HEK293 (cell line): ENCODE results near the gene TNFRSF8.

Experiments
- CTCF ChIA-PET: fragments of 350-600 bp; formaldehyde crosslinking; extraction: SDS; loops from one replicate; lab custom pipeline; 2021; ENCODE audit warnings: antibody characterized with exemption; lab: Yijun Ruan, JAX
- POLR2A ChIA-PET: fragments of 300-600 bp; formaldehyde crosslinking; extraction: SDS; loops from one replicate; lab custom pipeline; 2020; ENCODE audit warnings: antibody characterized with exemption, inconsistent platforms; lab: Yijun Ruan, JAX
- H3K27ac ChIP-seq: fragments of 200-500 bp; sonication (Bioruptor generic); 2 replicates; pipeline ENCODE4 v1.5.1; 2014; ENCODE audit warnings: low read depth, low read length, control low read depth, inconsistent platforms; ENCODE audit errors: extremely low read depth
- H3K36me3 ChIP-seq, 2 experiments: fragments of 200-500 bp in 1 of 2; sonication (Bioruptor generic) in 1 of 2; 1 replicate in 1 of 2; 2 replicates in 1 of 2; pipeline ENCODE4 v1.5.1; 2014 to 2017; ENCODE audit warnings: inconsistent platforms in 2 of 2, low read length in 2 of 2; ENCODE audit not compliant: control insufficient read depth in 2 of 2, insufficient read depth in 1 of 2
- H3K4me1 ChIP-seq: fragments of 200-500 bp; sonication (Bioruptor generic); 2 replicates; pipeline ENCODE4 v1.5.1; 2014; ENCODE audit warnings: mild to moderate bottlenecking, low read length, inconsistent platforms; ENCODE audit not compliant: control insufficient read depth, insufficient read depth
- H3K4me3 ChIP-seq: 2 replicates; pipeline ENCODE4 v1.5.1; 2011; ENCODE audit warnings: low read depth, mild to moderate bottlenecking, control low read depth, low read length, moderate library complexity
- H3K9me3 ChIP-seq: fragments of 200-500 bp; sonication (Bioruptor generic); 2 replicates; pipeline ENCODE4 v1.5.1; 2014; ENCODE audit warnings: low read depth, low read length, inconsistent platforms; ENCODE audit not compliant: control insufficient read depth, insufficient read depth
- KLF16 ChIP-seq: fragments of 450-650 bp; formaldehyde crosslinking; IDR thresholded peaks from 2 replicates; pipeline ENCODE4 v1.5.1; 2017; ENCODE audit warnings: missing biosample characterization, missing genetic modification characterization
- SCRT1 ChIP-seq: fragments of 450-650 bp; formaldehyde crosslinking; IDR thresholded peaks from 2 replicates; pipeline ENCODE4 v1.5.1; 2016; ENCODE audit warnings: missing biosample characterization, missing genetic modification characterization, borderline replicate concordance
- ZNF132 ChIP-seq: fragments of 450-650 bp; formaldehyde crosslinking; IDR thresholded peaks from 2 replicates; pipeline ENCODE4 v1.5.1; 2017; ENCODE audit warnings: missing biosample characterization, missing genetic modification characterization, borderline replicate concordance
- ZNF155 ChIP-seq: fragments of 450-650 bp; formaldehyde crosslinking; IDR thresholded peaks from 2 replicates; pipeline ENCODE4 v1.5.1; 2016; ENCODE audit warnings: missing biosample characterization, missing genetic modification characterization
- ZNF16 ChIP-seq: fragments of 450-650 bp; formaldehyde crosslinking; IDR thresholded peaks from 2 replicates; pipeline ENCODE4 v1.5.1; 2016; ENCODE audit warnings: low read depth, missing biosample characterization, missing genetic modification characterization
- ZNF169 ChIP-seq: fragments of 450-650 bp; formaldehyde crosslinking; IDR thresholded peaks from 2 replicates; pipeline ENCODE4 v1.5.1; 2016; ENCODE audit warnings: missing biosample characterization, missing genetic modification characterization
- ZNF23 ChIP-seq: fragments of 450-650 bp; formaldehyde crosslinking; IDR thresholded peaks from 2 replicates; pipeline ENCODE4 v1.5.1; 2016; ENCODE audit warnings: missing biosample characterization, missing genetic modification characterization, borderline replicate concordance
- ZNF324 ChIP-seq: fragments of 450-650 bp; formaldehyde crosslinking; IDR thresholded peaks from 2 replicates; pipeline ENCODE4 v1.5.1; 2016; ENCODE audit warnings: missing biosample characterization, missing genetic modification characterization
- ZNF366 ChIP-seq: fragments of 450-650 bp; formaldehyde crosslinking; conservative IDR thresholded peaks from 2 replicates; pipeline ENCODE4 v1.5.1; 2016; ENCODE audit warnings: missing biosample characterization, missing genetic modification characterization
- ZNF449 ChIP-seq: fragments of 450-650 bp; formaldehyde crosslinking; IDR thresholded peaks from 2 replicates; pipeline ENCODE4 v1.5.1; 2017; ENCODE audit warnings: missing biosample characterization, mild to moderate bottlenecking, missing genetic modification characterization, moderate library complexity
- ZNF510 ChIP-seq: fragments of 450-650 bp; formaldehyde crosslinking; IDR thresholded peaks from 2 replicates; pipeline ENCODE4 v1.5.1; 2018; ENCODE audit warnings: mild to moderate bottlenecking, missing genetic modification characterization, missing biosample characterization; ENCODE audit not compliant: insufficient replicate concordance
- ZNF518A ChIP-seq: fragments of 450-650 bp; formaldehyde crosslinking; conservative IDR thresholded peaks from 2 replicates; pipeline ENCODE4 v1.5.1; 2016; ENCODE audit warnings: low read depth, missing biosample characterization, missing genetic modification characterization
- ZNF530 ChIP-seq: fragments of 450-650 bp; formaldehyde crosslinking; IDR thresholded peaks from 2 replicates; pipeline ENCODE4 v1.5.1; 2016; ENCODE audit warnings: low read depth, missing biosample characterization, missing genetic modification characterization
- ZNF549 ChIP-seq: fragments of 450-650 bp; IDR thresholded peaks from 2 replicates; pipeline ENCODE4 v1.5.1; 2018; ENCODE audit warnings: missing biosample characterization, missing genetic modification characterization, mild to moderate bottlenecking, inconsistent platforms, moderate library complexity
- ZNF623 ChIP-seq: fragments of 450-650 bp; formaldehyde crosslinking; IDR thresholded peaks from 2 replicates; pipeline ENCODE4 v1.5.1; 2016; ENCODE audit warnings: missing biosample characterization, missing genetic modification characterization
- ZNF692 ChIP-seq: fragments of 450-650 bp; formaldehyde crosslinking; IDR thresholded peaks from 2 replicates; pipeline ENCODE4 v1.5.1; 2016; ENCODE audit warnings: missing biosample characterization, missing genetic modification characterization
- ZNF768 ChIP-seq: fragments of 450-650 bp; formaldehyde crosslinking; IDR thresholded peaks from 2 replicates; pipeline ENCODE4 v1.5.1; 2018; ENCODE audit warnings: missing biosample characterization, mild to moderate bottlenecking, missing genetic modification characterization
- ZNF791 ChIP-seq: fragments of 450-650 bp; formaldehyde crosslinking; IDR thresholded peaks from 2 replicates; pipeline ENCODE4 v1.5.1; 2016; ENCODE audit warnings: missing biosample characterization, missing genetic modification characterization
- ZNF792 ChIP-seq: fragments of 450-650 bp; formaldehyde crosslinking; IDR thresholded peaks from 2 replicates; pipeline ENCODE4 v1.5.1; 2016; ENCODE audit warnings: missing biosample characterization, missing genetic modification characterization
- ZSCAN16 ChIP-seq: fragments of 450-650 bp; formaldehyde crosslinking; IDR thresholded peaks from 2 replicates; pipeline ENCODE4 v1.5.1; 2016; ENCODE audit warnings: missing biosample characterization, missing genetic modification characterization
- ZSCAN30 ChIP-seq: fragments of 450-650 bp; IDR thresholded peaks from 2 replicates; pipeline ENCODE4 v1.5.1; 2018; ENCODE audit warnings: missing biosample characterization, mild to moderate bottlenecking, missing genetic modification characterization, moderate library complexity

Gene TNFRSF8

GRCh38 chr1:12126781-12127180 lies 63.7 kb downstream of the TNFRSF8 start:
- TF ChIP-seq ZNF366 (tag by site-specific recombination) (0 out of 2 replicates have a peak, but pooled peaks have one; percentile 0), ZSCAN16 (no peak)
- ChIA-PET CTCF (interaction anchor here (0.6 to 11.4 kb wide), 9 partner anchors 14 to 227 kb away, joined by 3 to 300 read pairs (median 13); partner anchors contain the start of gene TNFRSF1B), POLR2A (no interaction called here)
- Histone ChIP-seq H3K4me1 (no peaks in the 10 kb centered on the region), H3K27ac (no peak overlapping the region), H3K9me3 (no peaks in the 10 kb centered on the region), H3K36me3 (no peaks in the 10 kb centered on the region), H3K4me3 (no peak overlapping the region)

GRCh38 chr1:12127206-12127810 lies 64.2 kb downstream of the TNFRSF8 start:
- Histone ChIP-seq H3K36me3 (no peaks in the 10 kb centered on the region), H3K4me3 (no peak overlapping the region), H3K9me3 (no peaks in the 10 kb centered on the region), H3K4me1 (no peaks in the 10 kb centered on the region), H3K27ac (no peak overlapping the region)
- ChIA-PET POLR2A (no interaction called here), CTCF (interaction anchor here (0.6 to 11.4 kb wide), 9 partner anchors 9 to 227 kb away, joined by 3 to 300 read pairs (median 5); no protein-coding TSS in a partner anchor)
- TF ChIP-seq ZNF692 (tag by site-specific recombination), result no peak
- no peak for TF ChIP-seq ZNF324 (tag by site-specific recombination)
- no peak for TF ChIP-seq ZSCAN30 (tag by site-specific recombination)
- TF ChIP-seq ZNF792 (tag by site-specific recombination), result no peak
- no peak for TF ChIP-seq ZNF449 (tag by site-specific recombination)
- TF ChIP-seq ZNF23 (tag by site-specific recombination), result no peak
- TF ChIP-seq ZNF623 (tag by site-specific recombination), result no peak
- no peak for TF ChIP-seq ZNF169 (tag by site-specific recombination)
- no peak for TF ChIP-seq ZNF791 (tag by site-specific recombination)
- TF ChIP-seq ZNF16 (tag by site-specific recombination), result no peak
- no peak for TF ChIP-seq ZNF549
- TF ChIP-seq KLF16 (tag by site-specific recombination), result no peak
- no peak for TF ChIP-seq ZNF132

- Histone ChIP-seq H3K9me3 (no peaks in the 10 kb centered on the region), H3K4me1 (no peaks in the 10 kb centered on the region), H3K4me3 (no peak overlapping the region), H3K27ac (no peak overlapping the region), H3K36me3 (no peaks in the 10 kb centered on the region)
- POLR2A ChIA-PET, result no interaction called here
- CTCF ChIA-PET, result interaction anchor here (0.6 to 11.4 kb wide), 4 partner anchors 9 to 80 kb away, joined by 3 to 300 read pairs (median 4); no protein-coding TSS in a partner anchor
- TF ChIP-seq ZNF510 (tag by site-specific recombination), result no peak
- TF ChIP-seq SCRT1 (tag by site-specific recombination), result no peak
- TF ChIP-seq ZSCAN30 (tag by site-specific recombination), result no peak
- TF ChIP-seq ZNF132, result no peak
- no peak for TF ChIP-seq ZNF518A
- no peak for TF ChIP-seq ZNF530 (tag by site-specific recombination)
- no peak for TF ChIP-seq ZNF768 (tag by site-specific recombination)
- no peak for TF ChIP-seq ZNF155
- TF ChIP-seq ZSCAN16, result no peak
Observed at GRCh38 chr1:12128120-12128519, 65.0 kb downstream of the TNFRSF8 start.
